Cardiac fibroblast (primary cell): Measurements from ENCODE around the gene RNF31.

Experiments
- DNase-seq, 2 donors: peaks; one replicate each; pipeline versions ENCODE4 v3.0.0 to v3.0.0-alpha.2; 2010; ENCODE audit warnings: low read depth in 2 of 2
- H3K4me3 ChIP-seq, 2 donors: replicated peaks in 1 of 2; 1 replicate in 1 of 2; 2 replicates in 1 of 2; pipeline ENCODE4 v1.5.1; 2011; ENCODE audit warnings: low read depth in 2 of 2, low read length in 2 of 2, mild to moderate bottlenecking in 2 of 2, moderate library complexity in 1 of 2
- CTCF ChIP-seq: IDR thresholded peaks from one replicate; pipeline ENCODE4 v1.5.1; 2011; ENCODE audit warnings: low read depth, mild to moderate bottlenecking, low read length, inconsistent platforms

The RNF31 gene

GRCh38 chr14:24183014-24183481, 35.8 kb downstream of the RNF31 start:
- no peak for TF ChIP-seq CTCF

GRCh38 chr14:24184104-24184970, 37.0 kb downstream of the RNF31 start:
- no peak for TF ChIP-seq CTCF
- DNase-seq, result no peak
- H3K4me3 ChIP-seq, result no peak overlapping the region

More at GRCh38 chr14:24183014-24183481, 35.8 kb downstream of the RNF31 start:
- H3K4me3 ChIP-seq, result no peak overlapping the region
- DNase-seq, result no peak

- H3K4me3 ChIP-seq, result no peak overlapping the region
- TF ChIP-seq CTCF, result no peak
- no peak for DNase-seq
Observed at GRCh38 chr14:24185026-24185425, 37.7 kb downstream of the RNF31 start.

- TF ChIP-seq CTCF, result no peak
Observed at GRCh38 chr14:24185741-24186140, 38.4 kb downstream of the RNF31 start.

GRCh38 chr14:24186831-24187538, 39.7 kb downstream of the RNF31 start:
- no peak for DNase-seq
- no peak for TF ChIP-seq CTCF
- H3K4me3 ChIP-seq, result no peak overlapping the region

More at GRCh38 chr14:24185741-24186140, 38.4 kb downstream of the RNF31 start:
- H3K4me3 ChIP-seq, result no peak overlapping the region
- DNase-seq, result no peak

GRCh38 chr14:24187539-24187915, 40.2 kb downstream of the RNF31 start:
- H3K4me3 ChIP-seq, result peak overlapping the region in 1 of 2 donors; percentile 78
- TF ChIP-seq CTCF, result no peak
- no peak for DNase-seq
